Adipose tissue (tissue), 3 donors: ENCODE data around the gene CFB. TPM values are rescaled to one million over a fixed set of nuclear protein-coding genes. Genes with fewer than 3 reads are reported as not detected.
A peak's percentile ranks its signal among the peaks of the same experiment; 100 is the strongest.
"Not testable (repeated sequence)": the region's sequence is repeated elsewhere in the genome, so short reads cannot be mapped to it uniquely, and the experiment has no call there.

Source experiments
- H3K27ac ChIP-seq: one replicate; pipeline ENCODE4 v1.5.1; 2013; ENCODE audit warnings: low read depth, low read length
- WGBS, 3 donors: extraction: QIAGEN DNeasy Blood & Tissue Kit; methylation state at CpG; one replicate each; pipeline ENCODE4 v1.1.7; 2013; 5-methylcytosine and 5-hydroxymethylcytosine counted together
- polyA plus RNA-seq, 3 donors: library from polyadenylated mRNA; stranded (reverse); fragments of 200-250 nt; gene quantifications; one replicate each; pipeline ENCODE4 v1.2.3, GENCODE V29; 2013
- donor health status: healthy with polysubstance abuse.
- donor health status: Bipolar disorder and iron deficiency.
- donor health status: healthy.

Gene CFB
- 100 to 1,000 TPM in 1 of 3 donors, 10 to 100 TPM in 2; 23.8 to 211 (median 49.8) TPM for polyA plus RNA-seq

DNA sequence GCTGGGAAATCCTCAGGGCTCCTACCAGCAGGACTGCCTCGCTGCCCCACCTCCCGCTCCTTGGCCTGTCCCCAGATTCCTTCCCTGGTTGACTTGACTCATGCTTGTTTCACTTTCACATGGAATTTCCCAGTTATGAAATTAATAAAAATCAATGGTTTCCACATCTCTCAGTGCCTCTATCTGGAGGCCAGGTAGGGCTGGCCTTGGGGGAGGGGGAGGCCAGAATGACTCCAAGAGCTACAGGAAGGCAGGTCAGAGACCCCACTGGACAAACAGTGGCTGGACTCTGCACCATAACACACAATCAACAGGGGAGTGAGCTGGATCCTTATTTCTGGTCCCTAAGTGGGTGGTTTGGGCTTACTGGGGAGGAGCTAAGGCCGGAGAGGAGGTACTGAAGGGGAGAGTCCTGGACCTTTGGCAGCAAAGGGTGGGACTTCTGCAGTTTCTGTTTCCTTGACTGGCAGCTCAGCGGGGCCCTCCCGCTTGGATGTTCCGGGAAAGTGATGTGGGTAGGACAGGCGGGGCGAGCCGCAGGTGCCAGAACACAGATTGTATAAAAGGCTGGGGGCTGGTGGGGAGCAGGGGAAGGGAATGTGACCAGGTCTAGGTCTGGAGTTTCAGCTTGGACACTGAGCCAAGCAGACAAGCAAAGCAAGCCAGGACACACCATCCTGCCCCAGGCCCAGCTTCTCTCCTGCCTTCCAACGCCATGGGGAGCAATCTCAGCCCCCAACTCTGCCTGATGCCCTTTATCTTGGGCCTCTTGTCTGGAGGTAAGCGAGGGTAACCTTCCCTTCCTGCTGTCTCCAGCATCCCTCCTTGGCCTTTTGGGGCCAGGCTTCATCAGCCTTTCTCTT, at the start of gene CFB:
Gene CFB, plus strand, starts transcription at position 589 of the 863 bp plus-strand sequence. Its CDS starts 127 bp downstream, at position 716.
- peak within 1 kb of the TSS; percentile 44 for H3K27ac ChIP-seq
- WGBS, 3 donors, result 37 to 46% (median 43%) methylated on average over 11 of the region's 11 CpGs

DNA sequence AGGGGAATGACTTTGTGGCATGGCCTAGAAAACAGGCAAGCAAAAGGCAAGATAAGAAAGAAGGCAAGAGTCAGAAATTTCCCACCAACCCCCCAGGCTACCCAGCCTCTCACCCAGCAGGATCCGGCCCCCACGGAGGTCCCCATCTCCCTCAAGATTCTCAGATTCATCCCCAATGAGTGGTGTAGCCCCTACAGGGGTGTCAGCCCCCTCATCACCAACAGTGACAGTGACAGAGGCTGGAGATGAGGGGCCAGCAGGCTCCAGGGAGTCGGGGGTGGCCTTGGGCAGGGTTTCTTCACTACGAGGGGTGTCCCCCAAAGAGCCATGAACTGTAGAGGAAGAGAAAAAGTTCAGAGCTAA, 49.4 kb upstream of the CFB start:
- 44 to 52% (median 46%) methylated on average over 4 of the region's 4 CpGs for WGBS, 3 donors
- H3K27ac ChIP-seq, result no peak overlapping the region

DNA sequence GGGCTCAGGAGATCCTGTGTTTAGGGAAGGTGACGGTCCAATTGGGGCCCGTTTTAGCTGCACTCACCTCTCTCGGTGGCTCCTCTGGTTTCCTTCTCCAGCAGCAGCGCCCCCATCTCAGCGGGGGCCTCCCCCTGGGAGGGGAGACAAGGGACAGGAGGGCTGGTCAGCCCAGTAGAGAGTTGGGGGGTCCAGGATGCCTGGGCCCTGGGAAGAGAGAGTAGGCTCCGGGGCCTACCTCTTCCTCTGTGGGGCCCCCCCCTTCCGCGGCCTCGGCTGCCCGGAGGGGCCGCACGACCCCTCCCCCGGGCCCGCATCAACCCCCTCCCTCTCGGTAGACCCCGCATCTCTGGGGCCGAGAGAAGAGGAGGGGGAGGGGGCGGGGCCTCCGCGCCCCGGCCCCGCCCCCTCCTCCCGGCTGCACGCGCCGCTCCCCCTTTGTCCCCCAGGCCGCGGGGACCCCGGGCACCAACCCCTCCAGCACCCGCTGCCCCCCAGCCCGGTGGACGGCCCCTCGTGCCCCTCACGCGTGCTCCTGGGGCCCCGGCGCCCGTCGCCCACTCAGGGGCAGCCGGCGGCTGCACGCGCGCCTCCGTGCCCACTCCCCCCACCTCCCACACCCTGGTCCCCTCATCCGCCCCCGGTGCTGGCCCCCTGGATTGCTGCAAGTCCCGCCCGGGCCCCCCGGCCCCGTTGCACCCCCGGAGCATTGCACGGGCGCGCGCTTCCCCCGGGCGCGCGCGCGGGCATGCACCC, 48.9 kb upstream of the CFB start:
- 0 to 1% (median 1%) methylated on average over 21 to 56 of the region's 62 CpGs for WGBS, 3 donors
- no peak overlapping the region for H3K27ac ChIP-seq

DNA sequence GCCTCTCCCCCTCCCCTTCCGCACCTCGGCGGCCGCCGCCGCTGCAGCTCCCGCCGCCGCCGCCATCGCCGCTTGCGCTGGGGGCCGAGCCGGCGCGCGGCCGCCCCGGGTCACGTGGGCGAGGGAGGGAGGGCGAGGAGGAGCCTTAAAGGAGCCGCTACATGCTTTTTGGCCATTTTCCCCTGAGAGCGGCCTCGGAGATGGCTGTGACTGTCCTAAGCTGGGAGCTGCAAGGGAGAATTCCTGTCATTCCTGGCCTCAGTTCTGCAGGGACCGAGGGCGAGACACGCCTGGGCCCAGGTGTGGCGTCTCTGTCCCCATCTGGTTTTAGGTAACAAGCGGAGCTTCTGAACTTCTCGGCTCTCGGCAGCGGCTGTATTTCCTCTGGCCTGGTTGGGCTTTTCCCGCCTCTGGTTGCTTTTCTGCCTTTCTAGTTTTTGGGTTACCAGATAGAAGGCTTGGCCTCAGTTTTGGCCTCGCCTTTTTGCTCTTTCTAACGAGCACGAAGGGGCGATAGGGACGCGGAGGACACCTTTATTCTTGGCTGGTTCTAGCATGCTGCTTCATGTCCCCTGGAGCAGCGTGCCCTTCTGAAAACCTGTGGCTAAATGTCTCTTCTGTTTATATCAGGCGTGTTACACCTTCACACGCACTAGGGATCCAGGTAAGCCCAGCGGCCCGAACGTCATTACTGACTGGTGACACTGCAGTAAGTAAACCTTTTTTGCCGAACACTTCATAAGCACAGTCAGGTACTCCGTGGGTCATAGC, 48.1 kb upstream of the CFB start, which contains the start of gene EHMT2:
Gene EHMT2, minus strand, starts transcription at position 87 of the 771 bp plus-strand sequence. Its CDS starts 21 bp downstream, at position 66.
- peak within 1 kb of the TSS; percentile 46 for H3K27ac ChIP-seq
- 0% methylated on average over 26 to 49 of the region's 49 CpGs for WGBS, 3 donors

DNA sequence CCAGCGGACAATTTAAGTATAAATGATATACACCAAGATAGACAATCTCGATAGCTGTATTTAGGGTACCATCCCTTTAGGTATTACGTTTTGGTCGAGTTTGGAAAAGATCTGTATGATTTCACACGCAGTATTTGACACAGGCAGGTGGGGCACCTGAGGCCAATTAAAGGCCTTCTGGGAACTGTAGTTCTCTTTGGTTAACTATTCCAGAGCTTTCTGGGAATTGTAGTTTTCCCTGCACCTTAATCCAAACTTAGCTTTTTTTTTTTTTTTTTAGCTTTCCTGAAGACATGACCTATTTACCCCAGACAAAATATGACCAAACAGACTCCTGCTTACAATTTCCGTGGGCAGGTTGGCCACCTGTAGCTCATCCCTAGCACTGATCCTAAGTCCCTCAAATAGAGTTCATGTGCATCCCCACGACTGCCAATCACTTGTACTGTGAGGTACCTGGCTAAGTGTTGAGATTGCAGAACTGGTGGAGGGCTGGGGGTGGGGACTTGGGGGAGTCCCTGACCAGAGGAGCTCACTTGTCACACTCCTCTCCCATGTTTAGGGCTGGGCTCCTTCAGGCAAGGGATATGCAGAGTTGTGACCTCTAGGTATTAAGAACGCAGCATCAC, 47.4 kb upstream of the CFB start:
- no peak overlapping the region for H3K27ac ChIP-seq
- WGBS, 3 donors, result 14 to 17% (median 15%) methylated on average over 8 of the region's 8 CpGs

DNA sequence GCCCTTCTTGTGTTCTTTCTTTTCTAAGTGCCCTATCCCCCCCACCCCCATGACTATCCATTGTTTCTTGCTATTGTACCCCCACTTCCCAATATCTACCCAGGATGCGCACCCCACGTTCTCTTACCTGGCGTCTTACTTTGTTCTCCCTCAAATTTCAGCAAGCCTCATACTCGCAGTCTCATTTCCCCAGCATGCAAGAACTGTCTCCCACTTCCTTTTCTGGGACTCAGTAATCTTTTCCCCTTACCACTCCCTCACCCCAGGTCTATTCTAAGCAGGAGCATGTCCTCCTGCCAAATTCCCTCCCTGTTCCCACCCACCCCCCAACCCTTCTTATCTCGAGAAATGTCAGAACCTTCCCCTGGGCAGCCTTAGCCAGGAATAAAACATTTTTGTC, 46.7 kb upstream of the CFB start:
- WGBS, 3 donors, result 49 to 65% (median 49%) methylated on average over 5 of the region's 5 CpGs
- no peak overlapping the region for H3K27ac ChIP-seq

DNA sequence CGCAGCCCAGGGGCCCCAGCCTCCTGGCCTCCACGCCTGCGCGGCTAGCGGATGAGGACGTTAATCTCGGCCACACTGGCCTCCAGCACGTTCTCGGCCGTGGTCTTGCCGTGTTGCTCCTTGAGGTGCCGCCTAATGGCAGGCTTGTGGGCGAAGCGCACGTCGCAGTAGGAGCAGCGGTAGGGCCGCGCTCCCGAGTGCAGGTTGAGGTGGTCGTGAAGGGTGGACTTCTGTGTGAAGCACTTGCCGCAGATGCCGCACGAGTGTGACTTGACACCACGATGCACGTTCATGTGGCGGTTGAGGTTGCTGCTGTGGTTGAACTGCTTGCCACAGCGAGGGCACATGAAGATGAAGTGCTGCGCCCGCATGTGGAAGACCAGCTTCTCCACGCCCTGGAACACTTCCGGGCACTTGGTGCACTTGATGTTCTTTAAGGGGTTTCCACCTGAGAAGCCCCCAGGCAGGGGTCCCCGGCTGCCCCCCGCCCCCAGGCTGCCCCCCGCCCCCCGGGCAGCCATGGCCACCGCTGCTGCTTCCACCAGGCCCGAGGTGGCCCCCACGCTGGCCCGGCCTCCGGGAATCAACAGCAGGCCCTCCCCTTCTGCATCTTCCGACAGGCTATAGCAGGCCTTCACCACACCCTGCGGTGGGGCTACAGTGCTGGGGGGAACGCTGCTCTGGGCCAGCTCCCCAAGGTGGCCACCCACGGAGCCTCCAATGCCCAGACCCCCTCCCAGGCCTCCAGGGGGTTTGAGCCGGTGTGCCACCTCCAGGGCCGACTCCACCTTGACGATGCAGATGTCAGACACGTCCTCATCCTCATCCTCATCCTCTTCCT, 45.8 kb upstream of the CFB start:
- peak overlapping the region; percentile 21 for H3K27ac ChIP-seq
- 77 to 84% (median 83%) methylated on average over 46 to 49 of the region's 49 CpGs for WGBS, 3 donors

DNA sequence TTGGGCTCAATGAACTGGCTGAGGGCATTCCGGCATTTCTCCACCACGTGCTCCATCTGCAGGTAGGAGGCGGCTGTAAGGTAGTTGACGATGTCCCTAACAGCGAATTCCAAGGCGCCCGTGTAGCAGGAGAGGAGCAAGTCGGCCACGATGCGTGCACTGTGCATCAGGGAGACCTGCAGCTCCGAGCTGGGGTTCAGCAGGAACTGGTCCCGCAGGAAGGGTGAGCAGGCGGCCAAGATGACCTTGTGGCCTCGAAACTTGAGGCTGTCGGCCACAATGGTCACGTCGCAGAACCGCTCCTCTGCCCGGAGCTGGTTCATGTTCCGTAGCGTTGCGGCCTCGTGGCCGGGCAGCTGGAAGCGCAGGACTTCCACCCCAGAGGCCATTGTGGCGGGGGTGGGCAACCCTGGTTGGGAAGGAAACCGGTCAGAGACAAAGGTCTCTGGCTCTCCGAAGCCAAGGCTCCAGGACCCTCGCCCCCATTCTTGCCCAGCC, 44.9 kb upstream of the CFB start:
- WGBS, 3 donors, result 16 to 43% (median 34%) methylated on average over 26 to 29 of the region's 29 CpGs

DNA sequence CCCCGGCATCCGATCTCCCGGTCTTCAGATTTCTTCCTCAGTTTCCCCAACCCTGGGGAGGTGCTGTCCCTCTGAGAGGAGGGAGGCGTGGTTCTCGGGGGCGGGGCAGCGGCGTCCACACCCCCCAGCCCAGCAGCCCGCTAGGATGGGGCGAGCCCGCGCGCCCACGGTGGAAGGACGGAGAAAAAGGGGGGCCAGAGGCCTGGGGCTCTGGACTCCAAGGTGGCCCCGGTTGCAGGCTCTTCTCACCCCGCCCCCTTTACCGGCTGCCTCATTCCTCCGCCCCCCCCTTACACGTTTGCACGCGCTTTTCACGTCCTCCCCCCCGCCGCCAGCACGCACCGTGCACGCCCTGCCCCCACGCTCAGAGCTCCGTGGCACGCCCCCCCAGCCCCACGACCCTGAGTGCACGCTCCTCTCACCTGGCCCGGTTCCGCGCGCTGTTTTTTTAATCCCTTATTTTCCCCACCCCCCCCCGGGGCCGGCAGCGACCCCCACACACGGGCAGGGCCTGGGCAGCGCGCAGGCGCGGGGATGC, 44.4 kb upstream of the CFB start:
- H3K27ac ChIP-seq, result peak overlapping the region; percentile 54
- WGBS, 3 donors, result 0 to 2% (median 1%) methylated on average over 30 to 44 of the region's 45 CpGs

More for the DNA sequence above, 44.9 kb upstream of the CFB start:
- no peak overlapping the region for H3K27ac ChIP-seq

DNA sequence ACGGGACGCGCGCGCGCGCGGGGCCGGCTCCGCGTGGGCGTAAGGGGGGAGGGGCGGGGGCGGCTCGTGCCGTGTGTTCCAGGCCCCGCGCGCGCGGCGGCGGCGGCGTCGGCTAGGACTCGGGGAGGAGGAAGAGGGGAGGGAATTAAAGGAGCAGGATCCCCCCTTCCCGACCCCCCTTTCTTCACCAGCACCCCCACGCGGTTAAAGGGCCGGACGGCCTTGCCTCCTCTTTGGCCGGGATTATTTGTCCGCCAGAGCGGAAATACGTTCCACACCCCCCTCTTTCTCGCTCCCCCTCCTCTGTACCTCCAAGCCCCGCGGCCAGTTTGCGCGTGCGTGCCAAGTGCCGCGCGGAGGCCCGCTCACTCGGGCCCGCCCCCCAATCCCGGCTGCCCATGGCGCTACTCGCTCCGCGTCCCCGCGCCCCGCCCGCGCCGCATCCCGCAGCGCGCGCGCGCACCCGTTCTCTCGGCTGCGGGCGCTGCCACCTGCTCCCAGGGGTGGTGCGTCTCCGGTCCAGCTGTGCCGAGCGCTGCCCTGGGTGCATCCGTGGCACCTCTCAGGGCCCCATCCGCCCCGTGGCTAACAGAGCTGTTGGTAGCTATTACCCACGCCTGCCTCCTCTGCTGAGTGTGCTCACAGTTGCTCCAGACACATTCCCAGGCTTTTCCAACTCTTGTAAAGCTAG, 43.8 kb upstream of the CFB start, which contains the start of gene ZBTB12:
Gene ZBTB12, minus strand, starts transcription at position 134 of the 691 bp plus-strand sequence. CDS start 781 bp downstream, outside the sequence.
- WGBS, 3 donors, result 0 to 1% (median 0%) methylated on average over 52 to 72 of the region's 77 CpGs
- peak within 1 kb of the TSS; percentile 54 for H3K27ac ChIP-seq

DNA sequence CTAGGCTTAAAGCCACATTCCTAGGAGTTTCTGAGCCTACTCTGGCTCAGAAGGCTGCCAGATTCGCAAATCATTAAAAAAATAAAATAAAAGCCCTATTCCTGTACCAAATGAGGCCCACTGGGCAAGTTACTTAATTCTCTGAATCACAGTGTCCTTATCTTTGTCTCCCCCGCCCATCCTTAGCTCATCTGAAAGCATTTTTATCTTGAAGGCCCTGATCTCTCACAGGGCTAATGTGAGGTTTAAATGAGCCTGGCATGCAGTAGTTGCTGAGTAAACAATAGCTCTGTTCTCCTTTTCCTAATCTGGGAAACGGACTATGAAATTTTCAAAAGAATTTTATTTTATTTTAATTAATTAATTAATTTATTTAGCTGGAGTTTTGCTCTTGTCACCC, 41.9 kb upstream of the CFB start:
- 56 to 73% (median 63%) methylated on average over 3 of the region's 3 CpGs for WGBS, 3 donors
- H3K27ac ChIP-seq, result no peak overlapping the region

DNA sequence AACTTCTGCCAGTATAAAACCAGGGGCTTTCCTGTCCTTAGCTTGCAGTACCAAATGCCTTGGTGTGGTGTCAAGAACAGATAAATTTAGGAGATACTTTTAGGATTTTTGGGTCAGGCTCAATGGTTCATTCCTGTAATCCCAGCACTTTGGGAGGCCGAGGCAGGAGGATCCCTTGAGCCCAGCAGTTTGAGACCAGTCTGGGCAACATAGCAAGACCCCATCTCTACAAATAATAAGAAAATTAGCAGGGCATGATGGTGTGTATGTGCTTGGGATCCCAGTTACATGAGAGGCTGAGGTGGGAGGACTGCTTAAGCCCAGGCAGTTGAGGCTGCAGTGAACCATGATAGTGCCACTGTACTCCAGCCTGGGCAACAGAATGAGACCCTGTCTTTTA, 40.9 kb upstream of the CFB start:
- 95 to 96% (median 96%) methylated on average over 1 of the region's 1 CpG for WGBS, 3 donors
- no peak overlapping the region for H3K27ac ChIP-seq

DNA sequence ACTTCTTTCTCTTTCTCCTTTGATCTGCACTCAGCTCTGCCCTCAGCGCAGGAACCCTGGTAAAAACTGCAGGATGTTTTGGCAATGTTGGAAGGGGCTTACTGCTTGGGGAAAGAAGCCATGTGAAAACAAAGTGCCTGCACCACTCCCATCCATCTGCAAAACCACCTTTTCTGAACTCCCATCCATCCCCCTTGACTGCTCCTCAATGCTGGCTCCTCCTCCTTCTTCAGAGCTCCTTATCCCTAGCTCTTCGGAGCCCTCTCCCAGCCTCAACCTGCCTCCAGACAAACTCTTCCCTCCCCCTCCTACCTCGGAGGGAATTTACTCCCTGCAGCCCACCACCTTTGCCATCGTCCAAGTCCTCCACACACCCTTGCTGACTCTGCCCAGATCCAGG, 39.8 kb upstream of the CFB start:
- 36 to 51% (median 40%) methylated on average over 4 of the region's 4 CpGs for WGBS, 3 donors
- H3K27ac ChIP-seq, result no peak overlapping the region

DNA sequence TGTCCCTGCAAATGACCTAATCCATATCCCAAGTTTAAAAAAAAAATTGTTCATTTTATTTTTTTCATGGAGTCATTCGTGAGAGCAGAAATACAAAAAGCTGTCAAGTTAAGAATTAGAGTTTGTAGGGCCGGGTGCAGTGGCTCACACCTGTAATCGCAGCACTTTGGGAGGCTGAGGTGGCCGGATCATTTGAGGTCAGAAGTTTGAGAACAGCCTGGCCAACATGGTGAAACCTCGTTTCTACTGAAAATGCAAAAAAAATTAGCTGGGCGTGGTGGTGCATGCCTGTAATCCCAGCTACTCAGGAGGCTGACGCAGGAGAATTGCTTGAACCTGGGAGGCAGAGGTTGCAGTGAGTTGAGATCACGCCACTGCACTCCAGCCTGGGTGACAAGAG, 39.2 kb upstream of the CFB start:
- H3K27ac ChIP-seq, result not testable (repeated sequence)
- 74 to 80% (median 76%) methylated on average over 8 of the region's 8 CpGs for WGBS, 3 donors

DNA sequence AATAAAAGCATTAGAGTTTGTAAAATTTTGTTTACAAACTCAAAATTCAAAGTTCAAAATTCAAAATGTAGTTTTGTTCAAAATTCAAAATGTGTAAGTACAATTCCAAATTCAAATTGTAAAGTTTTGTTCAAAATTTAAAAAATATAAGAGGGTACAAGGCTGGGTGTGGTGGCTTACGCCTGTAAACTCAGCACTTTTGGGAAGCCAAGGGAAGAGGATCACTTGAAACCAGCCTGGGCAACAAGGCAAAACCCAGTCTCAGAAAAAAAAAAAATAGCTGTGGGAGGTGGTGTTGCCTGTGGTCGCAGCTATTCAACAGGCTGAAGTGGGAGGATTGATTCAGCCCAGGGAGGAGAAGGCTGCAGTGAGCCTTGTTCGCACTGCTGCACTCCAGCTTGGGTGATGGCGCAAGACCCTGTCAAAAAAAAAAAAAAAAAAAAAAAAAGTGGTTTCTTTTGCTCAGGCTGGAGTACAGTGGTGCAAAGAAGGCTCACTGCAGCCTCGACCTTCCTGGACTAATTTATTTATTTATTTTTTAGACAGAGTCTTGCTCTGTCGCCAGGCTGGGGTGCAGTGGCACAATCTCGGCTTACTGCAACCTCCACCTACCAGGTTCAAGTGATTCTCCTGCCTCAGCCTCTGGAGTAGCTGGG, 38.6 kb upstream of the CFB start:
- 32 to 43% (median 39%) methylated on average over 7 of the region's 7 CpGs for WGBS, 3 donors
- H3K27ac ChIP-seq, result no peak overlapping the region

DNA sequence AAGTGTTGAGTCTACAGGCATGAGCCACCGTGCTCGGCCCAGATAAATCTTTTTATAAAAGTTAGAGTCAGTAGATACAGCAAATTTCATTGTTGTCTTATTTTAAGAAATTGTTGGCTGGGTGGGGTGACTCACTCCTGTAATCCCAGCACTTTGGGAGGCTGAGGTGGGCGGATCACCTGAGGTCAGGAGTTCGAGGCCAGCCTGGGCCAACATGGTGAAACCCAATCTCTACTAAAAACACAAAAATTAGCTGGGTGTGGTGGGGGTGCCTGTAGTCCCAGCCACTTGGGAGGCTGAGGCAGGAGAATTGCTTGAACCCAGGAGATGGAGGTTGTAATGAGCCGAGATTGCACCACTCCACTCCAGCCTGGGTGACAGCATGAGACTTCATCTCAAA, 37.6 kb upstream of the CFB start:
- 72 to 90% (median 90%) methylated on average over 5 of the region's 5 CpGs for WGBS, 3 donors
- not testable (repeated sequence) for H3K27ac ChIP-seq
